ENCODE results near the gene ASCL5. TPM values are rescaled to one million over a fixed set of nuclear protein-coding genes. Genes with fewer than 3 reads are reported as not detected.

The ASCL5 gene
- total RNA-seq, 4 donors from 2014 or later, result not detected

DNA sequence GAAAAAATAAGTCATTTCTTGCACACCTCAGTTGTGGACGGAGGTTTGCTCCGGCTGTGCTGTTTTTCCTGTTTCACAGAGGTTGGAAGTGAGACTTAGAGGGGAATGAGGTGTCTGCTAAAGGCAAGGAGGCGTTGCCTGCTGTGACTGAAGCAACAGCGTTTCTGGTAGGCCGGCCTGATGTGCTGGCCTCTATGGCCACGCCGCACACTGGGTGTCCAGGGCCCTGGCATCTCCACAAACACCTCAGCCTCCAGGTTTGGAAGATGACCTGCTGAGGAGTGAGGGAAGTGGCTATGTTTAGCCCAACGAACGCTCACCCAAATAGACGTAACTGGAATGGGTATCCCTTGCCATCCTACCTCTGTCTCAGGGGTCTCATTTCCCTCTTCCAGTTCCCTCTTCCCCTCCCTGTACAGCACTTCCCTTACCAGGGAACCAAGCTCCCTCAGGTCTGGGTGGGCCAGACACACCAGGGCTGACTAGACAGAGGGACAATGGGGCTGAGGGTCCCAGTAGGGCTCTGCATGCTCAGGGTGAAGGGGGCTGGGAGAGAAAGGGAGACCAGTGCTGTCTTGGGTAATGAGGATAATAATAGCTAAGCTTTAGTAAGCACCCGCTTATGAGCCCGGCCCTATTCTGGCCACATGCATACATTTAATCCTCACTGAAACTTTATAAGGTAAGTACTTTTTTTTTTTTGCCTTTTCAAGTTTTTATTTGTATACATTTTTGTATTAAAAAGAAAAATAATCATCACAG, 26.6 kb downstream of the ASCL5 start:
- Histone ChIP-seq H3K9me3 (no peaks in the 10 kb centered on the region), H3K4me3 (no peak overlapping the region), H3K4me1 (no peaks in the 10 kb centered on the region), H3K36me3 (no peaks in the 10 kb centered on the region), H3K27me3 (no peaks in the 10 kb centered on the region), H3K27ac (replicated peaks in 1 of 4) (no peak overlapping the region)
- WGBS, result 97% methylated on average over 12 of the region's 12 CpGs
- no peak for DNase-seq (ENCODE audit: extremely low spot score)
- intact Hi-C loops (cut with DNase I), result no loop called here
- TF ChIP-seq, protein P1, sequence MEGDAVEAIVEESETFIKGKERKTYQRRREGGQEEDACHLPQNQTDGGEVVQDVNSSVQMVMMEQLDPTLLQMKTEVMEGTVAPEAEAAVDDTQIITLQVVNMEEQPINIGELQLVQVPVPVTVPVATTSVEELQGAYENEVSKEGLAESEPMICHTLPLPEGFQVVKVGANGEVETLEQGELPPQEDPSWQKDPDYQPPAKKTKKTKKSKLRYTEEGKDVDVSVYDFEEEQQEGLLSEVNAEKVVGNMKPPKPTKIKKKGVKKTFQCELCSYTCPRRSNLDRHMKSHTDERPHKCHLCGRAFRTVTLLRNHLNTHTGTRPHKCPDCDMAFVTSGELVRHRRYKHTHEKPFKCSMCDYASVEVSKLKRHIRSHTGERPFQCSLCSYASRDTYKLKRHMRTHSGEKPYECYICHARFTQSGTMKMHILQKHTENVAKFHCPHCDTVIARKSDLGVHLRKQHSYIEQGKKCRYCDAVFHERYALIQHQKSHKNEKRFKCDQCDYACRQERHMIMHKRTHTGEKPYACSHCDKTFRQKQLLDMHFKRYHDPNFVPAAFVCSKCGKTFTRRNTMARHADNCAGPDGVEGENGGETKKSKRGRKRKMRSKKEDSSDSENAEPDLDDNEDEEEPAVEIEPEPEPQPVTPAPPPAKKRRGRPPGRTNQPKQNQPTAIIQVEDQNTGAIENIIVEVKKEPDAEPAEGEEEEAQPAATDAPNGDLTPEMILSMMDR (IDR thresholded peaks at IDR 0.05), result no peak
- TF ChIP-seq POLR2A (IDR thresholded peaks at IDR 0.05; ENCODE audit: low read depth) (no peak), EP300 (IDR thresholded peaks at IDR 0.05) (no peak), POLR2AphosphoS5 (IDR thresholded peaks at IDR 0.05) (no peak)

DNA sequence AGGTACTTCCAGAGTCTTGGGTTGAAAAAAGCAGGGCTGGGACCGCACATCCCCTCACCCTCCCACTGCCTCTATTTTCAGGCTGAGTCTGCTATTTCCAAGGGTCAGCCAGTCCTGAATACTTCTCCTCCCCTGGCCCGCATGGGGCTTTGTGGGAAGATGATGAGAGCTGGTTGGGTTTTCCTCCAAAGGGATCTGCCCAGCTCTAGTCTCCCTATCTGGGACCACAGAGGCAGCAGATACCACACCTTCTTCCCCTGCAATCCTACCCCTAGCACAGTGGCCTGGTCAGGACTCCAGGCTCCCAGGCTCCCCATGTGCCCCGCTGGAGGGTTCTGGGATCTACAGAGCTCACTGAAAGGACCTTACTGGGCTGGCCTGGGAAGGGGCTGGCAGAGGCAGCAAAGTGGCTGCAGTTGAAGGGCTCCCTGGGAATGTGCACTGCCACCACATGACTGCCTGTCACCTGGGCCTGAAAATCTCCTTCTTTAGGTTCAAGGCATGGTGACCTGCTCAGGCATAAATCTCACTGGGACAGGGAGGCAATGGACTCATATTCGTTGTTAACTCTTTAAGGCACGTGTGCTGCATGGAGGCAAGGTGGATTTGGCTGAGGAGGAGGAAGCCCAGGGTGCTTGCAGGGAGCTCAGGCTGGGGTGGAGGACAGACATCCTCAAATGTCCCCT, 27.8 kb downstream of the ASCL5 start:
- 76% methylated on average over 4 of the region's 5 CpGs for WGBS
- TF ChIP-seq EP300 (IDR thresholded peaks at IDR 0.05) (no peak), POLR2AphosphoS5 (IDR thresholded peaks at IDR 0.05) (no peak), POLR2A (IDR thresholded peaks at IDR 0.05; ENCODE audit: low read depth) (no peak)
- TF ChIP-seq, protein P1 (IDR thresholded peaks at IDR 0.05), result no peak
- DNase-seq (ENCODE audit: extremely low spot score), result no peak
- no peaks in the 10 kb centered on the region for H3K9me3 ChIP-seq
- no peak overlapping the region for H3K27ac ChIP-seq (replicated peaks in 1 of 4)
- intact Hi-C loops (cut with DNase I), result no loop called here
- no peaks in the 10 kb centered on the region for H3K27me3 ChIP-seq
- no peaks in the 10 kb centered on the region for H3K36me3 ChIP-seq
- H3K4me3 ChIP-seq, result no peak overlapping the region
- no peaks in the 10 kb centered on the region for H3K4me1 ChIP-seq

DNA sequence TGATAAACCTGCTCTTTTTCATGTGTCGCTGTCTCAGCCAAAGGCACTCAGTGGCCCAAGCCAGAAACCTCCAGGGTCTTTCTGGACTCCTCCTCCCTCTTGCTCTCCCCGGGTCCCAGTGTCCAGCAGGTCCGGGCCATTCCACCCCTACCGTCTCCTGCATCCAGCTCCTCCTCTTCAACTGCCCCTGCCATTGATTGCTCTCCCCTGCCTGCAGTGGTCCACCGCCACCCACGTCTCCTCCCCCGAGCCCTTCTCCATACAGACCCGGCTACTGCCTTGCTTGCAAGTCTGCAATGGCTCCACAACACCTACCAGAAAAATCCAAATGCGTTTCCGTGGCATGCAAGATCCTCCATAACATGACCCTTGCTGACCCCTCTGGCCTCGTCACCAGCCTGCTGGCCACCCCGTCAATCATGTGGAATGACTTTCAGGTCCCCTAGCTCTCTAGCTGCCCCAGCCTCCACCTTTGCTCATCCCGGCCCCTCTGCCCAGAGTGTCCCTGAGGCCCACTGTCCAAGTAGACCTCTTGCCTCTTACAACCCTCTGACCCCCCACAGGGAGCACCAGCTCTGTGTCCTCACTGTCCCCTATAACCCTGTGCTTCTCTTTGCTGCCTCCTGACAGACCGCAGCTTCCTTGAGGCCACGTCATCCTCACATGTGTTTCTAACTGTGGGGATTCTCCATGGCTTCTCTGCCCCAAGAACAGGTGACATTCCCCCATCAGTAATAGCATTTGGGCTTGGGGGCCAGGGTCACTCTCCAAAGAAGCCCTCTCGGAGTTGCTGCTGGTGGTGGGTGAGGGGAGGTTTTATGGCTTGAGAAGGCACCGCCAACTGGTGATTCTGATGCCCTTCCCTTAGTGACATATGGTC, 29.8 kb downstream of the ASCL5 start:
- WGBS, result 83% methylated on average over 17 of the region's 17 CpGs
- Histone ChIP-seq H3K4me3 (no peak overlapping the region), H3K27me3 (no peaks in the 10 kb centered on the region), H3K4me1 (no peaks in the 10 kb centered on the region), H3K27ac (replicated peaks in 1 of 4) (no peak overlapping the region), H3K9me3 (no peaks in the 10 kb centered on the region), H3K36me3 (no peaks in the 10 kb centered on the region)
- intact Hi-C loops (cut with DNase I), result no loop called here
- no peak for DNase-seq (ENCODE audit: extremely low spot score)
- no peak for TF ChIP-seq POLR2AphosphoS5 (IDR thresholded peaks at IDR 0.05)
- TF ChIP-seq, protein P1 (IDR thresholded peaks at IDR 0.05), result no peak
- TF ChIP-seq EP300 (IDR thresholded peaks at IDR 0.05), result no peak
- no peak for TF ChIP-seq POLR2A (IDR thresholded peaks at IDR 0.05; ENCODE audit: low read depth)

DNA sequence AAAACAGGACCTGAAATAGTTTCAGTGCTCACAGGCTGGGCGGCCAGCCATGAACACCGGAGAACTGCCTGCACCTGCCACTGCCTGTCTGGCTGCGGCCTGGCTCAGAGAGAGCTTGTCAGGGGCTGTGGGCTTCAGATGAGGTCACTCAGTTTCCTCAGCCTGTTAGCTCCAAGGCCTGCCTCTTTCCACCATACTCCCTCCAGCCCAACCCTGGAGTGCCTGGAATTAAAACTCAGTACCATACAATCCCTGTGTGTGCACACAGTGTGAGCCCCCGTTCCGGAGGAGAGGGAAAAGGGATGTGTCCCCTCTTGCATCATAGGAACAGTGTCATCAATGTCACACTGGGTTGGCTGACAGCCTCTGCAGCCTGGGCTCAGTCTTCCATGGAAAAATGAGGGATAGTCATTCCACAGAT, 30.9 kb downstream of the ASCL5 start:
- Histone ChIP-seq H3K36me3 (no peaks in the 10 kb centered on the region), H3K27me3 (no peaks in the 10 kb centered on the region), H3K9me3 (no peaks in the 10 kb centered on the region), H3K27ac (replicated peaks in 1 of 4) (no peak overlapping the region), H3K4me1 (no peaks in the 10 kb centered on the region), H3K4me3 (no peak overlapping the region)
- 81% methylated on average over 4 of the region's 5 CpGs for WGBS
- TF ChIP-seq EP300 (IDR thresholded peaks at IDR 0.05) (no peak), POLR2A (IDR thresholded peaks at IDR 0.05; ENCODE audit: low read depth) (no peak), POLR2AphosphoS5 (IDR thresholded peaks at IDR 0.05) (no peak)
- TF ChIP-seq, protein P1 (IDR thresholded peaks at IDR 0.05), result no peak
- intact Hi-C loops (cut with DNase I), result no loop called here
- no peak for DNase-seq (ENCODE audit: extremely low spot score)

Data from esophagus muscularis mucosa (tissue), 4 donors.